Neural progenitor cell (in vitro differentiated cells): ENCODE measurements around the gene DCTN2. TPM values are rescaled to one million over a fixed set of nuclear protein-coding genes. Genes with fewer than 3 reads are reported as not detected.
A peak's percentile ranks its signal among the peaks of the same experiment; 100 is the strongest.

ENCODE experiments used
- DNase-seq: peaks from one replicate; pipeline ENCODE4 v3.0.0-alpha.2; 2016; ENCODE audit warnings: low spot score
- H2AFZ ChIP-seq: fragments of 200-600 bp; sonication (generic); replicated peaks from 2 replicates; pipeline ENCODE4 v1.6.1; 2016; ENCODE audit warnings: antibody characterized with exemption
- H3F3A ChIP-seq: fragments of 200-600 bp; sonication (generic); 2 replicates; pipeline ENCODE4 v1.6.1; 2016; ENCODE audit warnings: antibody characterized with exemption, low read depth
- H3K27ac ChIP-seq: fragments of 200-600 bp; sonication (generic); 2 replicates; pipeline ENCODE4 v1.5.1; 2016; ENCODE audit warnings: mild to moderate bottlenecking
- H3K27me3 ChIP-seq: fragments of 200-600 bp; sonication (generic); 2 replicates; pipeline ENCODE4 v1.6.1; 2016; ENCODE audit warnings: mild to moderate bottlenecking, moderate library complexity
- H3K36me3 ChIP-seq: fragments of 200-600 bp; sonication (generic); 2 replicates; pipeline ENCODE4 v1.5.1; 2016
- H3K4me1 ChIP-seq: fragments of 200-600 bp; sonication (generic); 2 replicates; pipeline ENCODE4 v1.6.1; 2016; ENCODE audit warnings: mixed run types
- H3K4me2 ChIP-seq: fragments of 200-600 bp; sonication (generic); 2 replicates; pipeline ENCODE4 v1.6.1; 2016
- H3K4me3 ChIP-seq: fragments of 200-600 bp; sonication (generic); 2 replicates; pipeline ENCODE4 v1.5.1; 2016
- H3K79me2 ChIP-seq: fragments of 200-600 bp; sonication (generic); 2 replicates; pipeline ENCODE4 v1.6.1; 2016; ENCODE audit warnings: low read depth
- H3K9ac ChIP-seq: fragments of 200-600 bp; sonication (generic); 2 replicates; pipeline ENCODE4 v1.6.1; 2016
- H3K9me3 ChIP-seq: fragments of 200-600 bp; sonication (generic); 2 replicates; pipeline ENCODE4 v1.5.1; 2016; ENCODE audit warnings: low read depth
- H4K20me1 ChIP-seq: fragments of 200-600 bp; sonication (generic); 2 replicates; pipeline ENCODE4 v1.6.1; 2016; ENCODE audit warnings: low read depth
- H3K27ac Mint-ChIP-seq: 3 replicates; pipeline ENCODE4 v1.8.0; 2021; ENCODE audit warnings: mixed read lengths
- H3K27me3 Mint-ChIP-seq: 2 replicates; pipeline ENCODE4 v1.8.0; 2022; ENCODE audit warnings: low read depth, mild to moderate bottlenecking, inconsistent platforms, moderate library complexity, mixed read lengths; ENCODE audit not compliant: insufficient read depth
- H3K36me3 Mint-ChIP-seq: 3 replicates; pipeline ENCODE4 v1.8.0; 2021; ENCODE audit warnings: mixed read lengths
- H3K4me1 Mint-ChIP-seq: 3 replicates; pipeline ENCODE4 v1.8.0; 2021; ENCODE audit warnings: mixed read lengths
- H3K4me3 Mint-ChIP-seq: 3 replicates; pipeline ENCODE4 v1.8.0; 2021; ENCODE audit warnings: mild to moderate bottlenecking, moderate library complexity, mixed read lengths
- H3K9me3 Mint-ChIP-seq: 3 replicates; pipeline ENCODE4 v1.8.0; 2020; ENCODE audit warnings: mixed read lengths
- EZH2 ChIP-seq: fragments of 200-600 bp; sonication (generic); IDR thresholded peaks from 2 replicates; pipeline ENCODE4 v1.6.1; 2017; ENCODE audit warnings: antibody characterized with exemption, mild to moderate bottlenecking, moderate library complexity
- EZH2phosphoT487 ChIP-seq: fragments of 200-600 bp; sonication (generic); IDR thresholded peaks from 2 replicates; pipeline ENCODE4 v1.6.1; 2017; ENCODE audit warnings: antibody characterized with exemption
- total RNA-seq: library from RNA; depleted of rRNA; stranded (reverse); fragments of >200 nt; gene quantifications from 2 replicates; pipeline ENCODE4 v1.2.3, GENCODE V29; 2015; ENCODE audit warnings: low replicate concordance
- TF ChIP-seq, protein P1 (sequence below): fragments of 200-600 bp; sonication (generic); IDR thresholded peaks from 2 replicates; pipeline ENCODE4 v1.5.1; 2017; ENCODE audit warnings: antibody characterized with exemption, mild to moderate bottlenecking

Gene DCTN2
- total RNA-seq, 1 donor from 2014 or later, result 147 TPM

DNA sequence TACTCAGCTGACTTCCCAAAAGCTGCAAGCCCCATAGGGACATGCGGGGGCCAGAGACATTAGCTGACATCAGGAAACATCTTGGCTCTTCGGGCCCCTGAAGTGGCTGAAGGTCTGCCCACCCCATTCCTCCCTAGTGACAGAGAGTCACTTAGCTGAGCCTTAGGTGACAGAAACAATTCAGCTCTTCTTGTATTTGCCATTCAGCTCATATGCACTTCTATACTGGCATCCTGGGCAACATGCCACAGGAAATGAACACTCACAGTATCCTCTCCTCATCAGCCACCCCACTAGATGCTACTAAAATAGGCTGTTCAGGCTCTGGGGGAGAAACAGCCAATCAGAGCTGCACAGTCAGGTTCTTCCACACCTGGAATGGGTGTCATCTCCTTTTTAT, 3.4 kb downstream of the DCTN2 start:
- Mint-ChIP-seq H3K36me3 (peaks cover 15% of the 10 kb centered on the region), H3K4me3 (peak overlapping the region; percentile 35), H3K4me1 (peaks cover 25% of the 10 kb centered on the region), H3K27me3 (peaks cover 9% of the 10 kb centered on the region), H3K27ac (no peak overlapping the region), H3K9me3 (no peaks in the 10 kb centered on the region)
- H3K36me3 ChIP-seq, result no peaks in the 10 kb centered on the region
- no peak overlapping the region for H2AFZ ChIP-seq
- H3K4me3 ChIP-seq, result no peak overlapping the region
- no peak overlapping the region for H3K4me2 ChIP-seq
- DNase-seq, result no peak
- H3K27me3 ChIP-seq, result peaks cover 13% of the 10 kb centered on the region
- peaks cover 8% of the 10 kb centered on the region for H3K4me1 ChIP-seq
- no peak overlapping the region for H3K9ac ChIP-seq
- TF ChIP-seq, protein P1, sequence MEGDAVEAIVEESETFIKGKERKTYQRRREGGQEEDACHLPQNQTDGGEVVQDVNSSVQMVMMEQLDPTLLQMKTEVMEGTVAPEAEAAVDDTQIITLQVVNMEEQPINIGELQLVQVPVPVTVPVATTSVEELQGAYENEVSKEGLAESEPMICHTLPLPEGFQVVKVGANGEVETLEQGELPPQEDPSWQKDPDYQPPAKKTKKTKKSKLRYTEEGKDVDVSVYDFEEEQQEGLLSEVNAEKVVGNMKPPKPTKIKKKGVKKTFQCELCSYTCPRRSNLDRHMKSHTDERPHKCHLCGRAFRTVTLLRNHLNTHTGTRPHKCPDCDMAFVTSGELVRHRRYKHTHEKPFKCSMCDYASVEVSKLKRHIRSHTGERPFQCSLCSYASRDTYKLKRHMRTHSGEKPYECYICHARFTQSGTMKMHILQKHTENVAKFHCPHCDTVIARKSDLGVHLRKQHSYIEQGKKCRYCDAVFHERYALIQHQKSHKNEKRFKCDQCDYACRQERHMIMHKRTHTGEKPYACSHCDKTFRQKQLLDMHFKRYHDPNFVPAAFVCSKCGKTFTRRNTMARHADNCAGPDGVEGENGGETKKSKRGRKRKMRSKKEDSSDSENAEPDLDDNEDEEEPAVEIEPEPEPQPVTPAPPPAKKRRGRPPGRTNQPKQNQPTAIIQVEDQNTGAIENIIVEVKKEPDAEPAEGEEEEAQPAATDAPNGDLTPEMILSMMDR, result no peak
- no peak for TF ChIP-seq EZH2
- TF ChIP-seq EZH2phosphoT487, result no peak
- H3F3A ChIP-seq, result peaks cover 8% of the 10 kb centered on the region
- no peaks in the 10 kb centered on the region for H3K9me3 ChIP-seq
- H4K20me1 ChIP-seq, result peaks cover 42% of the 10 kb centered on the region
- no peak overlapping the region for H3K27ac ChIP-seq
- peaks cover 33% of the 10 kb centered on the region for H3K79me2 ChIP-seq

DNA sequence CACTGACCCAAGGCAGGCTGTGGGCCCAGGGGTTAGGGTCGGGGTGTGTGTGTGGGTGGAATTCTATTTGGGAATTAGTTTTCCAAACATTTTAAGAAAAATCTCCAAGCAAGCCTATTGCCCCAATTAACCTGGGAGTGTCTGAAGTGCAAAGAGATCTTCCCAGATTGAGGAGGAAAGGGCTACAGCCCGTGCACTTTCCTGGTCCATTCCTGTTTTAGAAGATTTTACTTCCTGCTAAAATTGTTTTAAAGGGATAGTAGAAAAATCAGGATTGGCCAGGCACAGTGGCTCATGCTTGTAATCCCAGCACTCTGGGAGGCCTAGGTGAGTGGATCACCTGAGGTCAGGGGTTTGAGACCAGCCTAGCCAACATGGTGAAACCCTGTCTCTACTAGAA, 5.3 kb downstream of the DCTN2 start:
- no peak overlapping the region for H2AFZ ChIP-seq
- H3K4me3 ChIP-seq, result no peak overlapping the region
- Mint-ChIP-seq H3K27me3 (peaks cover 2% of the 10 kb centered on the region), H3K4me3 (no peak overlapping the region), H3K36me3 (peaks cover 21% of the 10 kb centered on the region), H3K4me1 (peaks cover 20% of the 10 kb centered on the region), H3K9me3 (no peaks in the 10 kb centered on the region), H3K27ac (no peak overlapping the region)
- H3K27me3 ChIP-seq, result no peaks in the 10 kb centered on the region
- H3F3A ChIP-seq, result no peaks in the 10 kb centered on the region
- no peak overlapping the region for H3K27ac ChIP-seq
- no peak for TF ChIP-seq EZH2phosphoT487
- TF ChIP-seq, protein P1, result no peak
- no peak for TF ChIP-seq EZH2
- peaks cover 31% of the 10 kb centered on the region for H3K79me2 ChIP-seq
- H4K20me1 ChIP-seq, result peaks cover 42% of the 10 kb centered on the region
- H3K9ac ChIP-seq, result no peak overlapping the region
- peaks cover 8% of the 10 kb centered on the region for H3K4me1 ChIP-seq
- no peak for DNase-seq
- no peaks in the 10 kb centered on the region for H3K36me3 ChIP-seq
- no peaks in the 10 kb centered on the region for H3K9me3 ChIP-seq
- H3K4me2 ChIP-seq, result no peak overlapping the region

DNA sequence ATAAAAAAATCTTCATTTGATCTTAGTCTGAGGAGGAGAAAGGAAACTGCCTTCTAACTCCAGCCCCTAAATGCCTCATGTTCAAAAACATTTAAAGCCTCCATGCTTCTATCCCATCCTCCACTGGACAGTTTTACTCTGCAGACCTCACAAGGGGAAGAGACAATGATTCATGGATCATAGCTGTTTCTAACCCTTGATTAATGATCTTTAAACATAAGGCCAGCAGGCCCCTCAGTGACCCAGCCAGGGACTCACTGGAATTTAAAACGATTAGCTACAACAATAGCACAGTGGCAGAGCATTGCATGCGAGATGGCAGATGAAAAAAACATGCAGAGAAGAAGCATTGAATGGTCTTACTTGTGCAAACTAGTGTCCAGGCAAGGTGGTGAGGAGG, 6.0 kb downstream of the DCTN2 start:
- Histone ChIP-seq H3K4me1 (peaks cover 5% of the 10 kb centered on the region), H3K27me3 (no peaks in the 10 kb centered on the region), H3K79me2 (peaks cover 24% of the 10 kb centered on the region), H3K27ac (no peak overlapping the region), H3K4me3 (no peak overlapping the region), H2AFZ (no peak overlapping the region), H3K9ac (no peak overlapping the region), H3F3A (no peaks in the 10 kb centered on the region), H3K36me3 (no peaks in the 10 kb centered on the region), H3K4me2 (no peak overlapping the region), H4K20me1 (peaks cover 38% of the 10 kb centered on the region), H3K9me3 (no peaks in the 10 kb centered on the region)
- no peak overlapping the region for H3K4me3 Mint-ChIP-seq
- no peaks in the 10 kb centered on the region for H3K9me3 Mint-ChIP-seq
- H3K36me3 Mint-ChIP-seq, result peaks cover 21% of the 10 kb centered on the region
- H3K27ac Mint-ChIP-seq, result no peak overlapping the region
- H3K4me1 Mint-ChIP-seq, result peaks cover 17% of the 10 kb centered on the region
- H3K27me3 Mint-ChIP-seq, result peaks cover 2% of the 10 kb centered on the region
- no peak for DNase-seq
- TF ChIP-seq EZH2 (no peak), EZH2phosphoT487 (no peak)
- TF ChIP-seq, protein P1, result no peak
